ENCODE results near the gene ZNF558.
A peak's percentile ranks its signal among the peaks of the same experiment; 100 is the strongest.

The ZNF558 gene

DNA sequence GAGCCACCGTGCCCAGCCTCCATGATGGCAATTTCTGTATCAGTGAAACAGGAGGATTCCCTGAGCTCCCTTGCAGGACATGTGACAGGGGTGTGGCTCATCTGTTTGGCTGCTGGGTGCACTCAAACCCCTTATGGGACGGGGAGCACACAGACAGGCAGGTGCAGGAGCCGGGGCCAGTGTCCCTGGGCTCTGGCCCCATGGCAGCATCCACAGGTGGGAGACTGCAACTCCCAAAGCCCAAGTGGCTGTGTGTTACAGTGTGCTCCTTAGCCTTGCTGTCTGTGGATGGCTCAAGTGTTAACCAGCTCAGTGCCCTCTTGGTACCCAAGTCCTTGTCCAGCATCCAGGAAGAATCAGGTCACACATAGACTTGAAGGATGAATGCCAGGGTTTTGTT, 14.7 kb upstream of the ZNF558 start:
- H3K36me3 ChIP-seq (ENCODE audit: control insufficient read depth in 1 of 2, insufficient read depth in 2 of 2, low read length in 2 of 2) = no peaks in the 10 kb centered on the region
- H3K4me1 ChIP-seq (ENCODE audit: control insufficient read depth in 1 of 2, insufficient read depth in 2 of 2, low read length in 2 of 2) = no peaks in the 10 kb centered on the region
- H3K4me2 ChIP-seq (ENCODE audit: low read length) = no peak overlapping the region
- no peaks in the 10 kb centered on the region for H3K79me2 ChIP-seq (ENCODE audit: control insufficient read depth, insufficient read depth, low read length, poor library complexity)
- H4K12ac ChIP-seq (ENCODE audit: low read depth, low read length) = no peak overlapping the region
- no peaks in the 10 kb centered on the region for H3K27me3 ChIP-seq (ENCODE audit: insufficient read depth, low read length)
- no peaks in the 10 kb centered on the region for H3K79me1 ChIP-seq (ENCODE audit: low read length)
- no peak overlapping the region for H3K23ac ChIP-seq (ENCODE audit: low read length)
- no peak overlapping the region for H2BK5ac ChIP-seq (ENCODE audit: low read depth, low read length, poor library complexity)
- no peak overlapping the region for H2AK5ac ChIP-seq (ENCODE audit: low read length)
- no peak overlapping the region for H3K14ac ChIP-seq (ENCODE audit: low read length)
- no peak overlapping the region for H2BK12ac ChIP-seq (ENCODE audit: low read length)
- H2BK120ac ChIP-seq (ENCODE audit: insufficient read depth, low read length, poor library complexity) = no peak overlapping the region
- H2AFZ ChIP-seq (ENCODE audit: insufficient read depth, low read length, poor library complexity) = no peak overlapping the region
- peaks cover 34% of the 10 kb centered on the region for H3K9me3 ChIP-seq (ENCODE audit: insufficient read depth, low read depth, low read length)
- WGBS (ENCODE audit: extremely low coverage, insufficient coverage, insufficient read length) = no CpG with 5 or more reads among the region's 3 CpGs
- H3K4ac ChIP-seq (ENCODE audit: low read depth, low read length) = no peak overlapping the region
- no peak overlapping the region for H4K8ac ChIP-seq (ENCODE audit: low read depth, low read length)
- no peak overlapping the region for H3K27ac ChIP-seq (ENCODE audit: low read depth, low read length)
- H3K9ac ChIP-seq (ENCODE audit: low read length) = no peak overlapping the region
- H3K18ac ChIP-seq (ENCODE audit: low read length) = no peak overlapping the region
- DNase-seq = no peak
- no peak overlapping the region for H3K4me3 ChIP-seq (ENCODE audit: low read depth, low read length)
- no peak overlapping the region for H4K91ac ChIP-seq (ENCODE audit: low read depth, low read length)

DNA sequence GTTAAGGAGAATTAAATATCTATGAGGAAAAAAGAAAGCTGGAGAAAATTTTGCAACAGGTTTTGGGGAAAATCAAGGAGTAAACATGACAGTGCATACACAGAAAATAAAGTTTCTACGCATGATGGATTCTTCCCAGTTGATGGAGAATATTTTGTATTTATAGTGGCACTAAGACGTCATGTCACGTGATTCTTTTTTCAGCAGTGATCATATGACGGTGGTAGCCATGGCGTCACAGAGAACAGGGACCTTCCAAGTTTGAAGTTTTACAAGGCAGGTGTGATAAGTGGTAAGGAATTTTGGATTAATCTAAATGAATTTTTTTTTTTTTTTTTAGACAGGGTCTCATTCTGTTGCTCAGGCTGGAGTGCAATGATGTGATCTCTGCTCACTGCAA, 8.6 kb upstream of the ZNF558 start:
- Histone ChIP-seq H2BK120ac (ENCODE audit: insufficient read depth, low read length, poor library complexity) (no peak overlapping the region), H3K4me2 (ENCODE audit: low read length) (no peak overlapping the region), H3K27me3 (ENCODE audit: insufficient read depth, low read length) (no peaks in the 10 kb centered on the region), H2AK5ac (ENCODE audit: low read length) (no peak overlapping the region), H3K18ac (ENCODE audit: low read length) (no peak overlapping the region), H3K4me1 (ENCODE audit: control insufficient read depth in 1 of 2, insufficient read depth in 2 of 2, low read length in 2 of 2) (no peaks in the 10 kb centered on the region), H3K4me3 (ENCODE audit: low read depth, low read length) (no peak overlapping the region), H4K91ac (ENCODE audit: low read depth, low read length) (no peak overlapping the region), H3K4ac (ENCODE audit: low read depth, low read length) (no peak overlapping the region), H3K27ac (ENCODE audit: low read depth, low read length) (no peak overlapping the region), H3K79me2 (ENCODE audit: control insufficient read depth, insufficient read depth, low read length, poor library complexity) (no peaks in the 10 kb centered on the region), H2AFZ (ENCODE audit: insufficient read depth, low read length, poor library complexity) (no peak overlapping the region), H4K8ac (ENCODE audit: low read depth, low read length) (no peak overlapping the region), H4K12ac (ENCODE audit: low read depth, low read length) (no peak overlapping the region), H3K9me3 (ENCODE audit: insufficient read depth, low read depth, low read length) (peaks cover 15% of the 10 kb centered on the region), H3K14ac (ENCODE audit: low read length) (no peak overlapping the region), H2BK5ac (ENCODE audit: low read depth, low read length, poor library complexity) (no peak overlapping the region), H3K79me1 (ENCODE audit: low read length) (no peaks in the 10 kb centered on the region), H3K36me3 (ENCODE audit: control insufficient read depth in 1 of 2, insufficient read depth in 2 of 2, low read length in 2 of 2) (no peaks in the 10 kb centered on the region), H3K23ac (ENCODE audit: low read length) (no peak overlapping the region), H3K9ac (ENCODE audit: low read length) (no peak overlapping the region), H2BK12ac (ENCODE audit: low read length) (no peak overlapping the region)
- WGBS (ENCODE audit: extremely low coverage, insufficient coverage, insufficient read length) = no CpG with 5 or more reads among the region's 5 CpGs
- DNase-seq = no peak

DNA sequence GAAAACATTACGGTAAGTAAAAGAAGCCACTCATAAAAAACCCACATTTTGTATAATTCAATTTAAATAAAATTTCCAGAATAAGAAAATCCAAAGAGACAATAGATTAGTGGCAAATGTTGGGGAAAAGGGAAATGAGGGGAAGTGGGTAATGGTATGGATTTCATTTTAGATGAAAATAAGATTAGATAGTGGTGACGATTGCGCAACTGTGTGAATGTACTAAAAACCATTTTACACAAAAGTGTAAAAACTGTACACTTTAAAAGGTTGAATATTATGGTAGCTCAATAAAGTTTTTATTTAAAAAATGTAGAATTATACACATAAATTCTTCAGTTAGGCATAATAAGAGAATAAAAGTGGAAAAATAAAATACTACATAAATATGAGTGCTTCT, 3.8 kb upstream of the ZNF558 start:
- DNase-seq = peak in 1 of 2 donors; percentile 15
- Histone ChIP-seq H3K79me1 (ENCODE audit: low read length) (peaks cover 7% of the 10 kb centered on the region), H3K23ac (ENCODE audit: low read length) (no peak overlapping the region), H3K36me3 (ENCODE audit: control insufficient read depth in 1 of 2, insufficient read depth in 2 of 2, low read length in 2 of 2) (no peaks in the 10 kb centered on the region), H4K12ac (ENCODE audit: low read depth, low read length) (no peak overlapping the region), H2AK5ac (ENCODE audit: low read length) (no peak overlapping the region), H3K4ac (ENCODE audit: low read depth, low read length) (no peak overlapping the region), H3K27me3 (ENCODE audit: insufficient read depth, low read length) (no peaks in the 10 kb centered on the region), H3K9me3 (ENCODE audit: insufficient read depth, low read depth, low read length) (peaks cover 10% of the 10 kb centered on the region), H3K4me1 (ENCODE audit: control insufficient read depth in 1 of 2, insufficient read depth in 2 of 2, low read length in 2 of 2) (peaks cover 0 to 2% of the 10 kb centered on the region in 2 experiments), H3K4me2 (ENCODE audit: low read length) (no peak overlapping the region), H2BK120ac (ENCODE audit: insufficient read depth, low read length, poor library complexity) (no peak overlapping the region), H3K79me2 (ENCODE audit: control insufficient read depth, insufficient read depth, low read length, poor library complexity) (peaks cover 4% of the 10 kb centered on the region), H4K8ac (ENCODE audit: low read depth, low read length) (no peak overlapping the region), H3K9ac (ENCODE audit: low read length) (no peak overlapping the region), H4K91ac (ENCODE audit: low read depth, low read length) (no peak overlapping the region), H2AFZ (ENCODE audit: insufficient read depth, low read length, poor library complexity) (no peak overlapping the region), H3K27ac (ENCODE audit: low read depth, low read length) (no peak overlapping the region), H3K18ac (ENCODE audit: low read length) (no peak overlapping the region), H2BK5ac (ENCODE audit: low read depth, low read length, poor library complexity) (no peak overlapping the region), H2BK12ac (ENCODE audit: low read length) (no peak overlapping the region), H3K14ac (ENCODE audit: low read length) (no peak overlapping the region), H3K4me3 (ENCODE audit: low read depth, low read length) (no peak overlapping the region)
- no CpG with 5 or more reads among the region's 3 CpGs for WGBS (ENCODE audit: extremely low coverage, insufficient coverage, insufficient read length)

DNA sequence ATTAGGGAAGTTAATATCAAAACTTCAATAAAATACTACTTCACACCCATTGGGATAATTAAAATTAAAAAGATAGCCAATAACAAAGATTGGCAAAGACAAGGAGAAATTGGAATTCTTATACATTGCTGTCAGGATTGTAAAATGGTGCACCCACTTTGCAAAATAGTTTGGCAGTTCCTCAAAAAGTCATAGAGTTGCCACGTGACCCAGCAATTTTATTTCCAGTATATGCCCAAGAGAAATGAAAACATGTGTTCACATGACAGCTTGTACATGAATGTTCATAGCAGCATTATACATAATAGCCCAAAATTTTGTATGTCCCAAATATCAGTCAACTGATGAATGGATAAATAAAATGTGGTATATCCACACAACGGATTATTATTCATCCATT, 3.3 kb upstream of the ZNF558 start:
- no peak overlapping the region for H3K23ac ChIP-seq (ENCODE audit: low read length)
- no peaks in the 10 kb centered on the region for H3K36me3 ChIP-seq (ENCODE audit: control insufficient read depth in 1 of 2, insufficient read depth in 2 of 2, low read length in 2 of 2)
- H3K9ac ChIP-seq (ENCODE audit: low read length) = no peak overlapping the region
- H2BK5ac ChIP-seq (ENCODE audit: low read depth, low read length, poor library complexity) = no peak overlapping the region
- peaks cover 10% of the 10 kb centered on the region for H3K9me3 ChIP-seq (ENCODE audit: insufficient read depth, low read depth, low read length)
- no peak overlapping the region for H2AFZ ChIP-seq (ENCODE audit: insufficient read depth, low read length, poor library complexity)
- peaks cover 7% of the 10 kb centered on the region for H3K79me1 ChIP-seq (ENCODE audit: low read length)
- H2BK120ac ChIP-seq (ENCODE audit: insufficient read depth, low read length, poor library complexity) = no peak overlapping the region
- H3K14ac ChIP-seq (ENCODE audit: low read length) = no peak overlapping the region
- peaks cover 4% of the 10 kb centered on the region for H3K79me2 ChIP-seq (ENCODE audit: control insufficient read depth, insufficient read depth, low read length, poor library complexity)
- H2AK5ac ChIP-seq (ENCODE audit: low read length) = no peak overlapping the region
- DNase-seq = no peak
- H3K27ac ChIP-seq (ENCODE audit: low read depth, low read length) = no peak overlapping the region
- no peak overlapping the region for H3K4ac ChIP-seq (ENCODE audit: low read depth, low read length)
- H3K27me3 ChIP-seq (ENCODE audit: insufficient read depth, low read length) = no peaks in the 10 kb centered on the region
- no peak overlapping the region for H3K18ac ChIP-seq (ENCODE audit: low read length)
- no peak overlapping the region for H4K91ac ChIP-seq (ENCODE audit: low read depth, low read length)
- H3K4me1 ChIP-seq (ENCODE audit: control insufficient read depth in 1 of 2, insufficient read depth in 2 of 2, low read length in 2 of 2) = peaks cover 0 to 2% of the 10 kb centered on the region in 2 experiments
- no peak overlapping the region for H3K4me3 ChIP-seq (ENCODE audit: low read depth, low read length)
- H4K12ac ChIP-seq (ENCODE audit: low read depth, low read length) = no peak overlapping the region
- H2BK12ac ChIP-seq (ENCODE audit: low read length) = no peak overlapping the region
- H3K4me2 ChIP-seq (ENCODE audit: low read length) = no peak overlapping the region
- no peak overlapping the region for H4K8ac ChIP-seq (ENCODE audit: low read depth, low read length)
- WGBS (ENCODE audit: extremely low coverage, insufficient coverage, insufficient read length) = no CpG with 5 or more reads among the region's 2 CpGs
